H9 (cell line): ENCODE results near the gene SSH3. TPM values are rescaled to one million over a fixed set of nuclear protein-coding genes. Genes with fewer than 3 reads are reported as not detected.
A peak's percentile ranks its signal among the peaks of the same experiment; 100 is the strongest.

Experiments
- DNase-seq: peaks from one replicate; pipeline ENCODE4 v3.0.0-alpha.2; 2017
- H2AFZ ChIP-seq: one replicate; pipeline ENCODE4 v1.6.1; 2013; ENCODE audit warnings: mild to moderate bottlenecking, low read length, control low read depth, moderate library complexity
- H2AK5ac ChIP-seq: 2 replicates; pipeline ENCODE4 v1.6.1; 2013; ENCODE audit warnings: low read length, control low read depth, mixed read lengths; ENCODE audit not compliant: insufficient read length
- H2BK120ac ChIP-seq: one replicate; pipeline ENCODE4 v1.6.1; 2013; ENCODE audit warnings: low read depth, mild to moderate bottlenecking, low read length, control low read depth, inconsistent platforms; ENCODE audit not compliant: poor library complexity, severe bottlenecking
- H2BK12ac ChIP-seq: 2 replicates; pipeline ENCODE4 v1.6.1; 2013; ENCODE audit warnings: low read length, control low read depth, mixed read lengths, low read depth; ENCODE audit not compliant: insufficient read length
- H2BK15ac ChIP-seq: 2 replicates; pipeline ENCODE4 v1.6.1; 2013; ENCODE audit warnings: low read depth, low read length, control low read depth
- H2BK20ac ChIP-seq: one replicate; pipeline ENCODE4 v1.6.1; 2013; ENCODE audit warnings: low read depth, mild to moderate bottlenecking, low read length, control low read depth, inconsistent platforms; ENCODE audit not compliant: poor library complexity, severe bottlenecking
- H2BK5ac ChIP-seq: 2 replicates; pipeline ENCODE4 v1.6.1; 2013; ENCODE audit warnings: low read length, control low read depth, mixed read lengths; ENCODE audit not compliant: insufficient read length
- H3K14ac ChIP-seq: 2 replicates; pipeline ENCODE4 v1.6.1; 2013; ENCODE audit warnings: low read length, control low read depth; ENCODE audit not compliant: insufficient read depth
- H3K18ac ChIP-seq: 2 replicates; pipeline ENCODE4 v1.6.1; 2013; ENCODE audit warnings: low read depth, mild to moderate bottlenecking, mixed read lengths, low read length, control low read depth; ENCODE audit not compliant: insufficient read length
- H3K23ac ChIP-seq: 2 replicates; pipeline ENCODE4 v1.6.1; 2013; ENCODE audit warnings: low read length, control low read depth, mixed read lengths, low read depth; ENCODE audit not compliant: insufficient read length
- H3K23me2 ChIP-seq: 2 replicates; pipeline ENCODE4 v1.6.1; 2013; ENCODE audit warnings: low read depth, mild to moderate bottlenecking, mixed read lengths, low read length, control low read depth; ENCODE audit not compliant: insufficient read length, poor library complexity, severe bottlenecking
- H3K27ac ChIP-seq: 2 replicates; pipeline ENCODE4 v1.5.1; 2013; ENCODE audit warnings: low read length, control low read depth, mixed read lengths, low read depth; ENCODE audit not compliant: insufficient read length
- H3K27me3 ChIP-seq: 2 replicates; pipeline ENCODE4 v1.6.1; 2013; ENCODE audit warnings: low read length, control low read depth, inconsistent platforms; ENCODE audit not compliant: insufficient read depth
- H3K4ac ChIP-seq: 2 replicates; pipeline ENCODE4 v1.6.1; 2013; ENCODE audit warnings: low read depth, mild to moderate bottlenecking, control low read depth, inconsistent platforms, low read length, moderate library complexity
- H3K4me1 ChIP-seq: 2 replicates; pipeline ENCODE4 v1.6.1; 2013; ENCODE audit warnings: low read length, control low read depth, inconsistent platforms; ENCODE audit not compliant: insufficient read depth
- H3K4me2 ChIP-seq: 2 replicates; pipeline ENCODE4 v1.6.1; 2013; ENCODE audit warnings: low read length, control low read depth, mixed read lengths; ENCODE audit not compliant: insufficient read length, insufficient read depth
- H3K56ac ChIP-seq: 2 replicates; pipeline ENCODE4 v1.6.1; 2013; ENCODE audit warnings: low read depth, mild to moderate bottlenecking, mixed read lengths, low read length, control low read depth; ENCODE audit not compliant: insufficient read length
- H3K79me1 ChIP-seq: 2 replicates; pipeline ENCODE4 v1.6.1; 2013; ENCODE audit warnings: low read depth, mild to moderate bottlenecking, moderate library complexity, low read length, control low read depth, inconsistent platforms; ENCODE audit not compliant: insufficient read depth, poor library complexity, severe bottlenecking
- H3K79me2 ChIP-seq: 2 replicates; pipeline ENCODE4 v1.6.1; 2013; ENCODE audit warnings: low read length, control low read depth, inconsistent platforms; ENCODE audit not compliant: insufficient read depth
- H3K9ac ChIP-seq: 2 replicates; pipeline ENCODE4 v1.6.1; 2013; ENCODE audit warnings: low read length, control low read depth, mixed read lengths; ENCODE audit not compliant: insufficient read length; ENCODE audit errors: extremely low read depth
- H3K9me3 ChIP-seq: one replicate; pipeline ENCODE4 v1.6.1; 2013; ENCODE audit warnings: low read depth, low read length, inconsistent platforms; ENCODE audit not compliant: control insufficient read depth
- H3T11ph ChIP-seq: one replicate; pipeline ENCODE4 v1.6.1; 2013; ENCODE audit warnings: mild to moderate bottlenecking, low read length, control low read depth, inconsistent platforms
- H4K20me1 ChIP-seq: one replicate; pipeline ENCODE4 v1.6.1; 2013; ENCODE audit not compliant: control insufficient read depth, insufficient read length, insufficient read depth
- H4K5ac ChIP-seq: 2 replicates; pipeline ENCODE4 v1.6.1; 2013; ENCODE audit warnings: low read depth, mild to moderate bottlenecking, mixed read lengths, low read length, control low read depth; ENCODE audit not compliant: insufficient read length
- H4K8ac ChIP-seq: replicated peaks from 2 replicates; pipeline ENCODE4 v1.6.1; 2013; ENCODE audit warnings: low read length, control low read depth, mixed read lengths, low read depth; ENCODE audit not compliant: insufficient read length
- H4K91ac ChIP-seq: 2 replicates; pipeline ENCODE4 v1.6.1; 2013; ENCODE audit warnings: low read depth, mild to moderate bottlenecking, moderate library complexity, mixed read lengths, low read length, control low read depth; ENCODE audit not compliant: insufficient read length
- H3K27ac Mint-ChIP-seq, 3 experiments: 2 replicates in 2 of 3; 3 replicates in 1 of 3; pipeline ENCODE4 v1.8.0; 2020 to 2021; ENCODE audit warnings: mixed read lengths in 3 of 3, mild to moderate bottlenecking in 1 of 3, moderate library complexity in 1 of 3
- H3K27me3 Mint-ChIP-seq: 2 replicates; pipeline ENCODE4 v1.8.0; 2021; ENCODE audit warnings: low read depth, mild to moderate bottlenecking, moderate library complexity, mixed read lengths
- H3K36me3 Mint-ChIP-seq, 3 experiments: 2 replicates in 2 of 3; 3 replicates in 1 of 3; pipeline ENCODE4 v1.8.0; 2020 to 2021; ENCODE audit warnings: low read depth in 3 of 3, mixed read lengths in 3 of 3; ENCODE audit not compliant: insufficient read depth in 1 of 3
- H3K4me1 Mint-ChIP-seq, 2 experiments: 2 replicates each; pipeline ENCODE4 v1.8.0; 2020; ENCODE audit warnings: mixed read lengths in 2 of 2
- H3K4me3 Mint-ChIP-seq, 2 experiments: 2 replicates in 1 of 2; 3 replicates in 1 of 2; pipeline ENCODE4 v1.8.0; 2020 to 2021; ENCODE audit warnings: mild to moderate bottlenecking in 2 of 2, mixed read lengths in 2 of 2, moderate library complexity in 1 of 2
- H3K9me3 Mint-ChIP-seq, 2 experiments: 2 replicates in 1 of 2; 3 replicates in 1 of 2; pipeline ENCODE4 v1.8.0; 2020; ENCODE audit warnings: mild to moderate bottlenecking in 2 of 2, mixed read lengths in 2 of 2, moderate library complexity in 1 of 2
- WGBS: extraction: QIAGEN DNeasy Blood & Tissue Kit; methylation state at CpG from one replicate; pipeline ENCODE4 v1.1.7; 2013; ENCODE audit warnings: missing lambda C conversion rate, low lambda C conversion rate, mixed read lengths; ENCODE audit not compliant: insufficient read length; ENCODE audit errors: extremely low coverage; 5-methylcytosine and 5-hydroxymethylcytosine counted together
- total RNA-seq: library from RNA; stranded (reverse); gene quantifications from 2 replicates; pipeline ENCODE4 v1.2.1, GENCODE V29; 2021
- TF ChIP-seq, protein P1 (sequence below): fragments of 200-600 bp; sonication (generic); conservative IDR thresholded peaks from 3 replicates; pipeline ENCODE4 v1.8.0; 2021; ENCODE audit warnings: antibody characterized with exemption, mild to moderate bottlenecking

The SSH3 gene
- total RNA-seq, 1 experiment from 2014 or later, result 42.2 TPM

DNA sequence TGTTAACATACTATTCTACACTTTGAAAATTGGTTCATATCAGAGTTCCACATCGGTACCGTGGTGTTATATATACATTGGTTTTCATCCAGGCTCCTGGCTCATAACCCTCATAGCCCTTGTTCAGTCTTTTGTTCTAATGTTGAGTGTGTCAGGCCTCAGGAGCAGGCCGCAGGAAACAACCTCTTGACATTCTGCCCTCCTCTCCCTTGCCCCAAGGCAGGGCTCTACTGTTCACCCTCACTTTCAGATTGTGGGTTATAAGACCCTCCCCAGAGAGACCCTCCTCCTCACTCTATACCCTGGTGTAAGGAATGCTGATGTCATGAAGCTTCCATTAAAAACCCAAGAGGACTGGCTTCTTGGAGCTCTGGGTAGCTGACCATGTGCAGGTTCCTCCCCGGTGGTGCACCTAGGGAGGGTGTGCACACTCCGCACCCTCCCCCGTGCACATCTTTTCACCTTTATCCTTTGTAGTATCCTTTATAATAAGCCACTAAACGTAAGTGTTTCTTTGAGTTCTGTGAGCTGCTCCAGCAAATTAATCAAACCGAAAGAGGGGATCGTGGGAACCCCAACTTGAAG, 12.1 kb downstream of the SSH3 start:
- peaks cover 3% of the 10 kb centered on the region for H4K20me1 ChIP-seq
- H2BK20ac ChIP-seq, result no peak overlapping the region
- H2BK12ac ChIP-seq, result no peak overlapping the region
- H3K27me3 Mint-ChIP-seq, result peaks cover 39% of the 10 kb centered on the region
- no peak overlapping the region for H3T11ph ChIP-seq
- H2BK5ac ChIP-seq, result no peak overlapping the region
- H3K27ac ChIP-seq, result no peak overlapping the region
- H2AFZ ChIP-seq, result no peak overlapping the region
- H4K8ac ChIP-seq, result no peak overlapping the region
- no peak for DNase-seq
- H3K9ac ChIP-seq, result no peak overlapping the region
- no peak overlapping the region for H2BK120ac ChIP-seq
- H3K27ac Mint-ChIP-seq, result no peak overlapping the region
- peaks cover 14% of the 10 kb centered on the region for H3K23me2 ChIP-seq
- WGBS, result no CpG with 5 or more reads among the region's 9 CpGs
- H3K4me2 ChIP-seq, result no peak overlapping the region
- H4K91ac ChIP-seq, result no peak overlapping the region
- H3K9me3 ChIP-seq, result no peaks in the 10 kb centered on the region
- peak overlapping the region; percentile 12 to 45; a peak in 2 of 5 replicates for H3K4me3 Mint-ChIP-seq
- H4K5ac ChIP-seq, result no peak overlapping the region
- H3K36me3 Mint-ChIP-seq, result peaks cover 0 to 5% (median 0%) of the 10 kb centered on the region in 3 experiments; a peak in 2 of 7 replicates
- no peak overlapping the region for H2AK5ac ChIP-seq
- no peak overlapping the region for H3K18ac ChIP-seq
- no peaks in the 10 kb centered on the region for H3K79me2 ChIP-seq
- no peak overlapping the region for H2BK15ac ChIP-seq
- TF ChIP-seq, protein P1, sequence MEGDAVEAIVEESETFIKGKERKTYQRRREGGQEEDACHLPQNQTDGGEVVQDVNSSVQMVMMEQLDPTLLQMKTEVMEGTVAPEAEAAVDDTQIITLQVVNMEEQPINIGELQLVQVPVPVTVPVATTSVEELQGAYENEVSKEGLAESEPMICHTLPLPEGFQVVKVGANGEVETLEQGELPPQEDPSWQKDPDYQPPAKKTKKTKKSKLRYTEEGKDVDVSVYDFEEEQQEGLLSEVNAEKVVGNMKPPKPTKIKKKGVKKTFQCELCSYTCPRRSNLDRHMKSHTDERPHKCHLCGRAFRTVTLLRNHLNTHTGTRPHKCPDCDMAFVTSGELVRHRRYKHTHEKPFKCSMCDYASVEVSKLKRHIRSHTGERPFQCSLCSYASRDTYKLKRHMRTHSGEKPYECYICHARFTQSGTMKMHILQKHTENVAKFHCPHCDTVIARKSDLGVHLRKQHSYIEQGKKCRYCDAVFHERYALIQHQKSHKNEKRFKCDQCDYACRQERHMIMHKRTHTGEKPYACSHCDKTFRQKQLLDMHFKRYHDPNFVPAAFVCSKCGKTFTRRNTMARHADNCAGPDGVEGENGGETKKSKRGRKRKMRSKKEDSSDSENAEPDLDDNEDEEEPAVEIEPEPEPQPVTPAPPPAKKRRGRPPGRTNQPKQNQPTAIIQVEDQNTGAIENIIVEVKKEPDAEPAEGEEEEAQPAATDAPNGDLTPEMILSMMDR, result no peak
- H3K23ac ChIP-seq, result no peak overlapping the region
- no peak overlapping the region for H3K4ac ChIP-seq
- no peak overlapping the region for H3K56ac ChIP-seq
- H3K4me1 ChIP-seq, result no peaks in the 10 kb centered on the region
- no peaks in the 10 kb centered on the region for H3K79me1 ChIP-seq
- H3K14ac ChIP-seq, result no peak overlapping the region
- H3K9me3 Mint-ChIP-seq, result no peaks in the 10 kb centered on the region; a peak in 1 of 5 replicates
- H3K27me3 ChIP-seq, result peaks cover 11% of the 10 kb centered on the region
- peaks cover 4 to 6% of the 10 kb centered on the region in 2 experiments for H3K4me1 Mint-ChIP-seq
